Brain microvascular endothelial cell (primary cell): Measurements from ENCODE around the gene PCDHGB5.
"Not testable (repeated sequence)": the region's sequence is repeated elsewhere in the genome, so short reads cannot be mapped to it uniquely, and the experiment has no call there.

Experiments used
- DNase-seq: peaks from one replicate; pipeline ENCODE4 v3.0.0-alpha.2; 2020
- H3K27ac ChIP-seq: fragments of 250-450 bp; sonication (Bioruptor Pico); 2 replicates; pipeline ENCODE4 v1.5.1; 2020; ENCODE audit warnings: mild to moderate bottlenecking, moderate library complexity
- H3K27me3 ChIP-seq: fragments of 250-450 bp; sonication (Bioruptor Pico); replicated peaks from 2 replicates; pipeline ENCODE4 v1.5.1; 2020; ENCODE audit warnings: mild to moderate bottlenecking
- H3K36me3 ChIP-seq: fragments of 250-450 bp; sonication (Bioruptor Pico); replicated peaks from 2 replicates; pipeline ENCODE4 v1.5.1; 2020; ENCODE audit warnings: mild to moderate bottlenecking
- H3K4me3 ChIP-seq: 2 replicates; pipeline ENCODE4 v1.5.1; 2011; ENCODE audit warnings: low read depth, mild to moderate bottlenecking, control low read depth, low read length, moderate library complexity
- in situ Hi-C: cut with HindIII; loops from 2 replicates; pipeline ENCODE4 v1.10.0; 2017; ENCODE audit warnings: low sequenced_read_pairs, low pct_ligation_motif_present
- TF ChIP-seq, protein P1 (sequence below): IDR thresholded peaks from 2 replicates; pipeline ENCODE4 v1.5.1; 2011; ENCODE audit warnings: low read depth, mild to moderate bottlenecking, moderate library complexity, low read length, control low read depth, inconsistent platforms; ENCODE audit errors: missing control alignments

PCDHGB5 gene

DNA sequence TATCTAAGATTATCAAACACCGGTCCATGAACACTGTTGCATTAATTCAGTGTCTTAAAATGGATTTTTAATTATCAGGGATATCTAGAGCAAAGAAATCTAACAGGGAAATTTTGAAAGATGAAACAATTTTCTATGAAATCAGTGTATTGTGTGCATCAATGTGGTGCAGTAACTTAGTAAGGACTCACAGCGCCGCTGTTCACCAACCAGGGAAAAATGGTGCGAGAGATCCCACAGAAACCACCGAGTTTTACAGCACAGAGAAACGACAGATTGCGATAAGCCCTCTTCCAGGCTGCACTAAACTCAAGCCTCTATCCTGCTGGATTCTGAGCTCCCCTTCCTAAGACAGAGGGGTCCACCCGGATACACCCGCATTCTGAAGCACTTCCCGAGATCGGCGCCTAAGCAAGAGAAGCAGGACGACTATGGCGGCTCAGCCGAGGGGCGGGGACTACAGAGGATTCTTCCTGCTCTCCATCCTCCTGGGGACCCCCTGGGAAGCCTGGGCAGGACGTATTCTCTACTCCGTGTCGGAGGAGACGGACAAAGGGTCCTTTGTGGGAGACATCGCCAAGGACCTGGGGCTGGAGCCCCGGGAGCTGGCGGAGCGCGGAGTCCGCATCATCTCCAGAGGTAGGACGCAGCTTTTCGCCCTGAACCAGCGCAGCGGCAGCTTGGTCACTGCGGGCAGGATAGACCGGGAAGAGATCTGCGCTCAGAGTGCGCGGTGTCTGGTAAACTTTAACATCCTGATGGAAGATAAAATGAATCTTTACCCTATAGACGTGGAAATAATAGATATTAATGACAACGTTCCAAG is 15.1 kb upstream of the PCDHGB5 start, which contains the start of gene PCDHGA7:
Gene PCDHGA7, plus strand, starts transcription at position 274 of the 826 bp plus-strand sequence. Its CDS starts 158 bp downstream, at position 432.
- no peaks in the 10 kb centered on the region for H3K36me3 ChIP-seq
- in situ Hi-C loops = no loop called here
- no peaks in the 10 kb centered on the region for H3K27me3 ChIP-seq
- TF ChIP-seq, protein P1, sequence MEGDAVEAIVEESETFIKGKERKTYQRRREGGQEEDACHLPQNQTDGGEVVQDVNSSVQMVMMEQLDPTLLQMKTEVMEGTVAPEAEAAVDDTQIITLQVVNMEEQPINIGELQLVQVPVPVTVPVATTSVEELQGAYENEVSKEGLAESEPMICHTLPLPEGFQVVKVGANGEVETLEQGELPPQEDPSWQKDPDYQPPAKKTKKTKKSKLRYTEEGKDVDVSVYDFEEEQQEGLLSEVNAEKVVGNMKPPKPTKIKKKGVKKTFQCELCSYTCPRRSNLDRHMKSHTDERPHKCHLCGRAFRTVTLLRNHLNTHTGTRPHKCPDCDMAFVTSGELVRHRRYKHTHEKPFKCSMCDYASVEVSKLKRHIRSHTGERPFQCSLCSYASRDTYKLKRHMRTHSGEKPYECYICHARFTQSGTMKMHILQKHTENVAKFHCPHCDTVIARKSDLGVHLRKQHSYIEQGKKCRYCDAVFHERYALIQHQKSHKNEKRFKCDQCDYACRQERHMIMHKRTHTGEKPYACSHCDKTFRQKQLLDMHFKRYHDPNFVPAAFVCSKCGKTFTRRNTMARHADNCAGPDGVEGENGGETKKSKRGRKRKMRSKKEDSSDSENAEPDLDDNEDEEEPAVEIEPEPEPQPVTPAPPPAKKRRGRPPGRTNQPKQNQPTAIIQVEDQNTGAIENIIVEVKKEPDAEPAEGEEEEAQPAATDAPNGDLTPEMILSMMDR = peak; percentile 58
- no peak within 1 kb of the TSS for H3K27ac ChIP-seq
- DNase-seq = peak; percentile 32
- H3K4me3 ChIP-seq = peak within 1 kb of the TSS; percentile 58

DNA sequence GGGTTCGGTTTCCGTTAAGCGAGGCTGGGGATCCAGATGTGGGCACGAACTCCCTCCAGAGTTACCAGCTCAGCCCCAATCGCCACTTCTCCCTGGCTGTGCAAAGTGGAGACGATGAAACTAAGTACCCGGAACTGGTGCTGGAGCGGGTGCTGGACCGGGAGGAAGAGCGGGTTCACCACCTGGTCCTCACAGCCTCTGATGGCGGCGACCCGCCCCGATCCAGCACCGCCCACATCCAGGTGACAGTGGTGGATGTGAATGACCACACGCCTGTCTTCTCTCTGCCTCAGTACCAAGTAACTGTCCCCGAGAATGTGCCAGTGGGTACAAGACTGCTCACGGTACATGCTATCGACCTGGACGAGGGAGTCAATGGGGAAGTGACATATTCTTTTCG is 14.4 kb upstream of the PCDHGB5 start:
- TF ChIP-seq, protein P1 = no peak
- H3K36me3 ChIP-seq = no peaks in the 10 kb centered on the region
- no peak overlapping the region for H3K27ac ChIP-seq
- in situ Hi-C loops = no loop called here
- H3K27me3 ChIP-seq = no peaks in the 10 kb centered on the region
- H3K4me3 ChIP-seq = no peak overlapping the region
- DNase-seq = no peak

DNA sequence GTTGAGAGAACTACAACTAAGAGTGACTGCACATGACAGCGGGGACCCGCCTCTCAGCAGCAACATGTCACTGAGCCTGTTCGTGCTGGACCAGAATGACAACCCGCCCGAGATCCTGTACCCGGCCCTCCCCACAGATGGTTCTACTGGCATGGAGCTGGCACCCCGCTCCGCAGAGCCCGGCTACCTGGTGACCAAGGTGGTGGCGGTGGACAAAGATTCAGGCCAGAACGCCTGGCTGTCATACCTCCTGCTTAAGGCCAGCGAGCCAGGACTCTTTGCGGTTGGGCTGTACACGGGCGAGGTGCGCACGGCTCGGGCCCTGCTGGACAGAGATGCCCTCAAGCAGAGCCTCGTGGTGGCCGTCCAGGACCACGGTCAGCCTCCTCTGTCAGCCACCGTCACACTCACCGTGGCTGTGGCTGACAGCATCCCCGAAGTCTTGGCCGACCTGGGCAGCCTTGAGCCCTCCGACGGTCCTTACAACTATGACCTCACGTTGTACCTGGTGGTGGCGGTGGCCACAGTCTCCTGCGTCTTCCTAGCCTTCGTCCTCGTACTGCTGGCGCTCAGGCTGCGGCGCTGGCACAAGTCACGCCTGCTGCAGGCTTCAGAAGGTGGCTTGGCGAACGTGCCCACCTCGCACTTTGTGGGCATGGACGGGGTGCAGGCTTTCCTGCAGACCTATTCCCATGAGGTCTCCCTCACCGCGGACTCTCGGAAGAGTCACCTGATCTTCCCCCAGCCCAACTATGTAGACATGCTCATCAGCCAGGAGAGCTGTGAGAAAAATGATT is 13.1 kb upstream of the PCDHGB5 start:
- DNase-seq = no peak
- no peak overlapping the region for H3K4me3 ChIP-seq
- no peaks in the 10 kb centered on the region for H3K36me3 ChIP-seq
- H3K27ac ChIP-seq = no peak overlapping the region
- in situ Hi-C loops = no loop called here
- no peaks in the 10 kb centered on the region for H3K27me3 ChIP-seq
- TF ChIP-seq, protein P1 = no peak

DNA sequence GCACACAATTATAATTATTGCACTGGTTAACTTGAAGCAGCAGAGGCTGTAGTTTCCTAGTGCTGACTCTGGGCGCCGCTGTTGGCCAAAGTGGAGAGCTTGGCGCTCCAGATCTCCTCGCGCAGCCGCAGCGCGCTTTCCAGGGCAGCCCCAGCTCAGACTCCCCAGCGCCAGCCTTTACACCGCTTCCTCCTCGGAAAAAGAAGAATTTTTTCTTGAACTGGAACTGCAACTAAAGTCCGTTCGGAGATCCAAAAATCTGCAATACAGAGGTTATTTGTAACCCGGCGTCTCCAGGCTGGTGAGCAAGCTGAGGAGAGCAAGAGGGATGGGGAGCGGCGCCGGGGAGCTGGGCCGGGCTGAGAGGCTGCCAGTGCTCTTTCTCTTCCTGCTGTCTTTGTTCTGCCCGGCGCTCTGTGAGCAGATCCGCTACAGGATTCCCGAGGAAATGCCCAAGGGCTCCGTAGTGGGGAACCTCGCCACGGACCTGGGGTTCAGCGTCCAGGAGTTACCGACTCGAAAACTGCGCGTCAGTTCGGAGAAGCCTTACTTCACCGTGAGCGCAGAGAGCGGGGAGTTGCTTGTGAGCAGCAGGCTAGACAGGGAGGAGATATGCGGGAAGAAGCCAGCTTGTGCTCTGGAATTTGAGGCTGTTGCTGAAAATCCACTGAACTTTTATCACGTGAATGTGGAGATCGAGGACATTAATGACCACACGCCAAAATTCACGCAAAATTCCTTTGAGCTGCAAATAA is 10.0 kb upstream of the PCDHGB5 start, which contains the start of gene PCDHGB4:
Gene PCDHGB4, plus strand, starts transcription at position 142 of the 755 bp plus-strand sequence. Its CDS starts 187 bp downstream, at position 329.
- not testable (repeated sequence) for H3K27me3 ChIP-seq, H3K36me3 ChIP-seq
- H3K4me3 ChIP-seq = peak within 1 kb of the TSS; percentile 30

DNA sequence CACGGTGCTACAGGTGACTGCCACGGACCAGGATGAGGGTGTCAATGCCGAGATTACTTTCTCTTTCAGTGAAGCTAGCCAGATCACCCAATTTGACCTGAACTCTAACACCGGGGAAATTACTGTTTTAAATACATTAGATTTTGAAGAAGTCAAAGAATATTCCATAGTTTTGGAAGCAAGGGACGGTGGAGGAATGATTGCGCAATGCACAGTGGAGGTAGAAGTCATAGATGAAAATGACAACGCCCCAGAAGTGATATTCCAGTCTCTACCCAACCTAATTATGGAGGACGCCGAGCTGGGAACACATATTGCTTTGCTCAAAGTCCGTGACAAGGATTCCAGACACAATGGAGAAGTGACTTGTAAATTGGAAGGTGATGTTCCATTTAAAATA is 9.1 kb upstream of the PCDHGB5 start:
- H3K4me3 ChIP-seq = no peak overlapping the region
- in situ Hi-C loops = no loop called here
- no peaks in the 10 kb centered on the region for H3K36me3 ChIP-seq
- TF ChIP-seq, protein P1 = no peak
- H3K27ac ChIP-seq = no peak overlapping the region
- no peaks in the 10 kb centered on the region for H3K27me3 ChIP-seq
- DNase-seq = no peak

More for the DNA sequence above, 10.0 kb upstream of the PCDHGB5 start, which contains the start of gene PCDHGB4:
- H3K27ac ChIP-seq, in situ Hi-C loops: not testable (repeated sequence)
- DNase-seq = peak; percentile 40
- TF ChIP-seq, protein P1 = peak; percentile 61
